Upper lobe of right lung (tissue), 1 donor: ENCODE measurements around the gene MAOB. TPM values are rescaled to one million over a fixed set of nuclear protein-coding genes. Genes with fewer than 3 reads are reported as not detected.
"Not testable (repeated sequence)": the region's sequence is repeated elsewhere in the genome, so short reads cannot be mapped to it uniquely, and the experiment has no call there.

Source experiments
- ATAC-seq: fragments of 200-7000 bp; cut with Tn5 transposase; one replicate; pipeline ENCODE4 v1.9.1; 2020; ENCODE audit warnings: mild to moderate bottlenecking, moderate library complexity
- DNase-seq: peaks from one replicate; pipeline ENCODE4 v3.0.0-alpha.2; 2020
- H3K27ac ChIP-seq: fragments of 200-600 bp; one replicate; pipeline ENCODE4 v1.8.0; 2022
- H3K27me3 ChIP-seq: fragments of 200-600 bp; one replicate; pipeline ENCODE4 v1.8.0; 2022; ENCODE audit warnings: mild to moderate bottlenecking
- H3K36me3 ChIP-seq: fragments of 200-600 bp; one replicate; pipeline ENCODE4 v1.8.0; 2022
- H3K4me1 ChIP-seq: fragments of 200-600 bp; one replicate; pipeline ENCODE4 v1.8.0; 2022
- H3K4me3 ChIP-seq: fragments of 200-600 bp; one replicate; pipeline ENCODE4 v1.8.0; 2022; ENCODE audit warnings: mild to moderate bottlenecking
- H3K9me3 ChIP-seq: fragments of 200-600 bp; one replicate; pipeline ENCODE4 v1.8.0; 2022
- intact Hi-C: fragments of 100-400 bp; cut with DNase I; formaldehyde crosslinking; loops from one replicate; pipeline ENCODE4 v1.11.0; 2022
- total RNA-seq: library from RNA; stranded (reverse); fragmentation: NEBNext Ultra II Directional; extraction: Animal tissue kit (Norgen Biotek cat#: 25700); gene quantifications from one replicate; pipeline ENCODE4 v1.2.1, GENCODE V29; 2021
- TF ChIP-seq, protein P1 (sequence below): fragments of 200-600 bp; IDR thresholded peaks from one replicate; pipeline ENCODE4 v1.8.0; 2022; ENCODE audit warnings: antibody characterized with exemption
- donor health status: DM: no; HTN: yes; CAD: no; lungs with severe emphysema.

The MAOB gene
- total RNA-seq, 1 donor from 2014 or later, result 38.9 TPM

GRCh38 chrX:43728002-43728401, 154.2 kb downstream of the MAOB start:
- H3K27me3 ChIP-seq, result no peaks in the 10 kb centered on the region
- DNase-seq (no peak), ATAC-seq (no peak)
- no peaks in the 10 kb centered on the region for H3K4me1 ChIP-seq
- H3K27ac ChIP-seq, result no peak overlapping the region
- TF ChIP-seq, protein P1, sequence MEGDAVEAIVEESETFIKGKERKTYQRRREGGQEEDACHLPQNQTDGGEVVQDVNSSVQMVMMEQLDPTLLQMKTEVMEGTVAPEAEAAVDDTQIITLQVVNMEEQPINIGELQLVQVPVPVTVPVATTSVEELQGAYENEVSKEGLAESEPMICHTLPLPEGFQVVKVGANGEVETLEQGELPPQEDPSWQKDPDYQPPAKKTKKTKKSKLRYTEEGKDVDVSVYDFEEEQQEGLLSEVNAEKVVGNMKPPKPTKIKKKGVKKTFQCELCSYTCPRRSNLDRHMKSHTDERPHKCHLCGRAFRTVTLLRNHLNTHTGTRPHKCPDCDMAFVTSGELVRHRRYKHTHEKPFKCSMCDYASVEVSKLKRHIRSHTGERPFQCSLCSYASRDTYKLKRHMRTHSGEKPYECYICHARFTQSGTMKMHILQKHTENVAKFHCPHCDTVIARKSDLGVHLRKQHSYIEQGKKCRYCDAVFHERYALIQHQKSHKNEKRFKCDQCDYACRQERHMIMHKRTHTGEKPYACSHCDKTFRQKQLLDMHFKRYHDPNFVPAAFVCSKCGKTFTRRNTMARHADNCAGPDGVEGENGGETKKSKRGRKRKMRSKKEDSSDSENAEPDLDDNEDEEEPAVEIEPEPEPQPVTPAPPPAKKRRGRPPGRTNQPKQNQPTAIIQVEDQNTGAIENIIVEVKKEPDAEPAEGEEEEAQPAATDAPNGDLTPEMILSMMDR, result no peak
- no peaks in the 10 kb centered on the region for H3K9me3 ChIP-seq
- H3K4me3 ChIP-seq, result no peak overlapping the region
- intact Hi-C loops, result no loop called here
- no peaks in the 10 kb centered on the region for H3K36me3 ChIP-seq

DNA sequence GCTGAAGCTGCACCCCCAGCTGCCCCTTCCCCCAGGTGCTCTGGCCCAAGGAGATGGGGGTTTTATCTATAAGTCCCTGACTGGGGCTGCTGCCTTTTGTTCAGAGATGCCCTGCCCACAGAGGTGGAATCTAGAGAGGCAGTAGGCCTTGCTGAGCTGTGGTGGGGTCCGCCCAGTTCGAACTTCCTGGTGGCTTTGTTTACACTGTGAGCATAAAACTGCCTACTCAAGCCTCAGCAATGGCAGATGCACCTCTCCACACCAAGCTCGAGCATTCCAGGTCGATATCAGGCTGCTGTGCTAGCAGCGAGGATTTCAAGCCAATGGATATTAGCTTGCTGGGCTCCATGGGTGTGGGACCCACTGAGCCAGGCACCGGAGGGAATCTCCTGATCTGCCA, 155.0 kb downstream of the MAOB start:
- H3K4me3 ChIP-seq, H3K4me1 ChIP-seq, H3K27ac ChIP-seq, H3K27me3 ChIP-seq, H3K9me3 ChIP-seq, ATAC-seq, intact Hi-C loops, DNase-seq, H3K36me3 ChIP-seq: not testable (repeated sequence)

DNA sequence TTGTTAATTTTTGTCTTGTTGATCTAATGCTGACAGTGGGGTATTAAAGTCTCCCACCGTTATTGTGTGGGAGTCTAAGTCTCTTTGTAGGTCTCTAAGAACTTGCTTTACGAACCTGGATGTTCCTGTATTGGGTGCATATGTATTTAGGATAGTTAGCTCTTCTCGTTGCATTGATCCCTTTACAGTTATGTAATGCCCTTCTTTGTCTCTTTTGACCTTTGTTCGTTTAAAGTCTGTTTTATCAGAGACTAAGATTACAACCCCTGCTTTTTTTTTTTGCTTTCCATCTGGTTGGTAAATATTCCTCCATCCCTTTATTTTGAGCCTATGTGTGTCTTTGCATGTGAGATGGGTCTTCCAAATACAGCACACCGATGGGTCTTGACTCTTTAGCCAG, 157.0 kb downstream of the MAOB start:
- H3K27ac ChIP-seq, H3K9me3 ChIP-seq, intact Hi-C loops, H3K27me3 ChIP-seq, H3K36me3 ChIP-seq, ATAC-seq, H3K4me1 ChIP-seq, DNase-seq, H3K4me3 ChIP-seq: not testable (repeated sequence)

- Histone ChIP-seq H3K4me3 (no peak overlapping the region), H3K9me3 (no peaks in the 10 kb centered on the region), H3K4me1 (no peaks in the 10 kb centered on the region), H3K27me3 (no peaks in the 10 kb centered on the region), H3K27ac (no peak overlapping the region), H3K36me3 (no peaks in the 10 kb centered on the region)
- intact Hi-C loops, result no loop called here
- no peak for ATAC-seq
- TF ChIP-seq, protein P1, result no peak
- no peak for DNase-seq
Observed at GRCh38 chrX:43720961-43721360, 161.3 kb downstream of the MAOB start.

- Histone ChIP-seq H3K4me3 (no peak overlapping the region), H3K36me3 (no peaks in the 10 kb centered on the region), H3K9me3 (no peaks in the 10 kb centered on the region), H3K27me3 (no peaks in the 10 kb centered on the region), H3K27ac (no peak overlapping the region), H3K4me1 (no peaks in the 10 kb centered on the region)
- TF ChIP-seq, protein P1, result no peak
- intact Hi-C loops, result no loop called here
- ATAC-seq, result no peak
- no peak for DNase-seq
Observed at GRCh38 chrX:43720082-43720481, 162.2 kb downstream of the MAOB start.

- no peaks in the 10 kb centered on the region for H3K9me3 ChIP-seq
- no peak overlapping the region for H3K4me3 ChIP-seq
- H3K36me3 ChIP-seq, result no peaks in the 10 kb centered on the region
- H3K27ac ChIP-seq, result no peak overlapping the region
- ATAC-seq (no peak), DNase-seq (no peak)
- no peaks in the 10 kb centered on the region for H3K4me1 ChIP-seq
- intact Hi-C loops, result no loop called here
- TF ChIP-seq, protein P1, result no peak
- H3K27me3 ChIP-seq, result no peaks in the 10 kb centered on the region
Observed at GRCh38 chrX:43718956-43719355, 163.3 kb downstream of the MAOB start.

DNA sequence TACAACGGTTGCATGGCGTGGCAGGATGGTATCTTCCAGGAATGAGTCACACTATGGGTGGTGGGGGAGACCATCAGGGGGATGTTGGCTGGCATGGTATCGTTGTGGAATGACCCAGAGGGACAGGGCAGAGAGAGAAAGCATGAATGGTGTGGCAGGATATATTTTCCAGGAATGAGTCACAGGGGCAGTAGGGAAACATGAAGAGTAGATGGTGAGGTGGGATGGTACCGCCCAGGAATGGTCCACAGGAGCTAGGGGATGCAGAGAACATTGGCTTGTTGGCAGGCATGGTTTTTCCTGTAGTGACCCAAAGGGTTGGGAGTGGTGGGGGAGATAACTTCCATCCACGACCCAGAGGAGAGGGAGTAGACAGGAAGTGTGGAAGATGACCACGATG, 163.7 kb downstream of the MAOB start:
- ATAC-seq (no peak), DNase-seq (no peak)
- no peaks in the 10 kb centered on the region for H3K4me1 ChIP-seq
- intact Hi-C loops, result no loop called here
- H3K9me3 ChIP-seq, result no peaks in the 10 kb centered on the region
- H3K27me3 ChIP-seq, result no peaks in the 10 kb centered on the region
- H3K36me3 ChIP-seq, result no peaks in the 10 kb centered on the region
- no peak overlapping the region for H3K27ac ChIP-seq
- TF ChIP-seq, protein P1, result no peak
- no peak overlapping the region for H3K4me3 ChIP-seq
